ENCODE results near the gene DRC1.

The DRC1 gene

GRCh38 chr2:26491563-26492167 is 89.9 kb downstream of the DRC1 start:
- Histone ChIP-seq H3K27me3 (no peaks in the 10 kb centered on the region), H3K4me1 (ENCODE audit: control insufficient read depth in 1 of 2, insufficient read depth in 1 of 2, low read depth in 1 of 2, low read length in 1 of 2) (peaks cover 0 to 3% of the 10 kb centered on the region in 2 experiments), H3K36me3 (no peaks in the 10 kb centered on the region), H3K4me3 (ENCODE audit: low read depth in 1 of 2, low read length in 1 of 2) (no peak overlapping the region), H3K9me3 (no peaks in the 10 kb centered on the region), H3K27ac (no peak overlapping the region)
- TF ChIP-seq, protein P1, sequence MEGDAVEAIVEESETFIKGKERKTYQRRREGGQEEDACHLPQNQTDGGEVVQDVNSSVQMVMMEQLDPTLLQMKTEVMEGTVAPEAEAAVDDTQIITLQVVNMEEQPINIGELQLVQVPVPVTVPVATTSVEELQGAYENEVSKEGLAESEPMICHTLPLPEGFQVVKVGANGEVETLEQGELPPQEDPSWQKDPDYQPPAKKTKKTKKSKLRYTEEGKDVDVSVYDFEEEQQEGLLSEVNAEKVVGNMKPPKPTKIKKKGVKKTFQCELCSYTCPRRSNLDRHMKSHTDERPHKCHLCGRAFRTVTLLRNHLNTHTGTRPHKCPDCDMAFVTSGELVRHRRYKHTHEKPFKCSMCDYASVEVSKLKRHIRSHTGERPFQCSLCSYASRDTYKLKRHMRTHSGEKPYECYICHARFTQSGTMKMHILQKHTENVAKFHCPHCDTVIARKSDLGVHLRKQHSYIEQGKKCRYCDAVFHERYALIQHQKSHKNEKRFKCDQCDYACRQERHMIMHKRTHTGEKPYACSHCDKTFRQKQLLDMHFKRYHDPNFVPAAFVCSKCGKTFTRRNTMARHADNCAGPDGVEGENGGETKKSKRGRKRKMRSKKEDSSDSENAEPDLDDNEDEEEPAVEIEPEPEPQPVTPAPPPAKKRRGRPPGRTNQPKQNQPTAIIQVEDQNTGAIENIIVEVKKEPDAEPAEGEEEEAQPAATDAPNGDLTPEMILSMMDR (IDR thresholded peaks at IDR 0.05) = no peak

DNA sequence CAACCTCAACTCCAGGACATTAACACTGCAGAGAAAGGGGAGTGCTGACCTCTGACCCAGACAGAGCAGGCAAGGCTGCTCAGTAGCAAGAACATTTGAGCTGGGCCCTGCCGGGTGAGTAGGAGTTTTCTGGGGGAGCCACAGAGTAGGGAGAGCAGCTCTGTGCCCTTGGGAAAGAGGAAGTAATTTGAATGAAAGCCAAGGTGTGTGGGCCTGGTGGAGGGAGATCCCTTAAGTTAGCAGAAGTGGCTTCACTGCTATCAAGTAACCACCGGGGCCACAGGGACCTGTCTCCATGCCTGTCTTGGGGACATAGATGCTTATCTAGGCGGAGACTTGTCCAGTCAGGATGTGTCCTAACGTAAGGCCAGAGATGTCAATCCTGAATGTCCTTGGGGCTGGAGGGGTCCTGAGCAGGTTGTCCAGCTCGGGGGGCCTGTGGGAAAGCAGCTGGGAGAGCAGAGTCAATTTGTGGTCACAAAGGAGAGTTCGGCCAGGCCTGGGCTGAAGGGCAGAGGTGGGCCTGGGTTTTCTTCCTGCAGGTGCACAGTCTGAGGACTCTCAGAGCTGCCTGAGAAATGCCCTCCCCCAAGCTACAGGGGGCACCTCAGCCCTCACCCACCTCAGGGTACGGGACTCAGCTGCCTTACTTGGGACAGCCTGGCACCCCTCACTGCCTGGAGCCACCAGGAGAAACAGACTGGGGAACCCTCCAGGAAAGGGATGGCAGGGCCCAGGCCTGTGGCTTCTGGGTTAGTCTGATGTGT is 91.2 kb downstream of the DRC1 start:
- Histone ChIP-seq H3K27me3 (peaks cover 1% of the 10 kb centered on the region), H3K27ac (no peak overlapping the region), H3K9me3 (no peaks in the 10 kb centered on the region), H3K36me3 (no peaks in the 10 kb centered on the region), H3K4me3 (ENCODE audit: low read depth in 1 of 2, low read length in 1 of 2) (no peak overlapping the region), H3K4me1 (ENCODE audit: control insufficient read depth in 1 of 2, insufficient read depth in 1 of 2, low read depth in 1 of 2, low read length in 1 of 2) (peaks cover 0 to 3% of the 10 kb centered on the region in 2 experiments)
- TF ChIP-seq, protein P1 (IDR thresholded peaks at IDR 0.05) = no peak

DNA sequence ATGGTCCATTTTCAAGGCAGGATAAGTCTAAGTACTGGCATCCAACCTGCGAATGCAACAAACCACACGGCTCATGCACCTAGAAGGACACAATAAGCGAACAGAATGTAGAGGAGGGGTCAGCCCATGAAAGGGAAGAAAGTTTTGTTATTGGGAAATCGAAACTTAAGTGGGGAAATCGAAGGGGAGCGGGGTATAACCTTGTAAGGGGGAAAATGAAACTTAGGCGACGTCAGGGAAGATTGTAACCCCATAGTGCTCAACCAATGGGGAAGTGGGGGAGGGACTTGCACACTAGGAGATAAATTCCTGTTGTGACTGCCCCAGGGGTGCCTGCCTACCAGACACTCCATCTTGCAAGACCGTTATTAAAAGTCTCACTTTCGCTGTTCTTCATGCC is 91.8 kb downstream of the DRC1 start:
- Histone ChIP-seq H3K9me3 (no peaks in the 10 kb centered on the region), H3K27me3 (peaks cover 8% of the 10 kb centered on the region), H3K4me3 (ENCODE audit: low read depth in 1 of 2, low read length in 1 of 2) (no peak overlapping the region), H3K4me1 (ENCODE audit: control insufficient read depth in 1 of 2, insufficient read depth in 1 of 2, low read depth in 1 of 2, low read length in 1 of 2) (peaks cover 0 to 3% of the 10 kb centered on the region in 2 experiments), H3K27ac (no peak overlapping the region), H3K36me3 (no peaks in the 10 kb centered on the region)
- TF ChIP-seq, protein P1 (IDR thresholded peaks at IDR 0.05) = no peak

GRCh38 chr2:26494199-26494598 is 92.5 kb downstream of the DRC1 start:
- Histone ChIP-seq H3K27me3 (peaks cover 13% of the 10 kb centered on the region), H3K36me3 (no peaks in the 10 kb centered on the region), H3K4me3 (ENCODE audit: low read depth in 1 of 2, low read length in 1 of 2) (no peak overlapping the region), H3K4me1 (ENCODE audit: control insufficient read depth in 1 of 2, insufficient read depth in 1 of 2, low read depth in 1 of 2, low read length in 1 of 2) (peaks cover 0 to 3% of the 10 kb centered on the region in 2 experiments), H3K9me3 (no peaks in the 10 kb centered on the region), H3K27ac (no peak overlapping the region)
- TF ChIP-seq, protein P1 (IDR thresholded peaks at IDR 0.05) = no peak

- no peak overlapping the region for H3K4me3 ChIP-seq (ENCODE audit: low read depth in 1 of 2, low read length in 1 of 2)
- peaks cover 0 to 3% of the 10 kb centered on the region in 2 experiments for H3K4me1 ChIP-seq (ENCODE audit: control insufficient read depth in 1 of 2, insufficient read depth in 1 of 2, low read depth in 1 of 2, low read length in 1 of 2)
- TF ChIP-seq, protein P1 (IDR thresholded peaks at IDR 0.05) = no peak
- H3K9me3 ChIP-seq = no peaks in the 10 kb centered on the region
- H3K36me3 ChIP-seq = no peaks in the 10 kb centered on the region
- peaks cover 13% of the 10 kb centered on the region for H3K27me3 ChIP-seq
- no peak overlapping the region for H3K27ac ChIP-seq
Observed at GRCh38 chr2:26494891-26495290, 93.2 kb downstream of the DRC1 start.
